Brain microvascular endothelial cell (primary cell): ENCODE measurements around the gene FGF22.

Source experiments
- DNase-seq: peaks from one replicate; pipeline ENCODE4 v3.0.0-alpha.2; 2020
- H3K27ac ChIP-seq: fragments of 250-450 bp; sonication (Bioruptor Pico); 2 replicates; pipeline ENCODE4 v1.5.1; 2020; ENCODE audit warnings: mild to moderate bottlenecking, moderate library complexity
- H3K27me3 ChIP-seq: fragments of 250-450 bp; sonication (Bioruptor Pico); replicated peaks from 2 replicates; pipeline ENCODE4 v1.5.1; 2020; ENCODE audit warnings: mild to moderate bottlenecking
- H3K36me3 ChIP-seq: fragments of 250-450 bp; sonication (Bioruptor Pico); replicated peaks from 2 replicates; pipeline ENCODE4 v1.5.1; 2020; ENCODE audit warnings: mild to moderate bottlenecking
- H3K4me3 ChIP-seq: 2 replicates; pipeline ENCODE4 v1.5.1; 2011; ENCODE audit warnings: low read depth, mild to moderate bottlenecking, control low read depth, low read length, moderate library complexity
- CTCF ChIP-seq: IDR thresholded peaks from 2 replicates; pipeline ENCODE4 v1.5.1; 2011; ENCODE audit warnings: low read depth, mild to moderate bottlenecking, moderate library complexity, low read length, control low read depth, inconsistent platforms; ENCODE audit errors: missing control alignments
- in situ Hi-C: cut with HindIII; loops from 2 replicates; pipeline ENCODE4 v1.10.0; 2017; ENCODE audit warnings: low sequenced_read_pairs, low pct_ligation_motif_present

Gene FGF22

GRCh38 chr19:677601-678436 lies 38.1 kb downstream of the FGF22 start:
- TF ChIP-seq CTCF, result no peak
- H3K27ac ChIP-seq, result peak overlapping the region; percentile 93
- peak; percentile 31 for DNase-seq
- in situ Hi-C loops, result no loop called here
- H3K4me3 ChIP-seq, result peak overlapping the region; percentile 81
- peaks cover 12% of the 10 kb centered on the region for H3K36me3 ChIP-seq
- no peaks in the 10 kb centered on the region for H3K27me3 ChIP-seq

- no peak for DNase-seq
- H3K27me3 ChIP-seq, result no peaks in the 10 kb centered on the region
- TF ChIP-seq CTCF, result no peak
- peak overlapping the region; percentile 57 for H3K4me3 ChIP-seq
- in situ Hi-C loops, result no loop called here
- H3K36me3 ChIP-seq, result peaks cover 12% of the 10 kb centered on the region
- peak overlapping the region; percentile 97 for H3K27ac ChIP-seq
Measured at GRCh38 chr19:678791-679388, 39.2 kb downstream of the FGF22 start.

GRCh38 chr19:679418-680286 lies 40.0 kb downstream of the FGF22 start:
- no peak for TF ChIP-seq CTCF
- in situ Hi-C loops, result no loop called here
- DNase-seq, result no peak

GRCh38 chr19:680287-681028 lies 40.8 kb downstream of the FGF22 start:
- peak; percentile 17 for TF ChIP-seq CTCF
- no peaks in the 10 kb centered on the region for H3K27me3 ChIP-seq
- peak overlapping the region; percentile 57 for H3K4me3 ChIP-seq
- in situ Hi-C loops, result no loop called here
- peak; percentile 99 for DNase-seq
- peaks cover 12% of the 10 kb centered on the region for H3K36me3 ChIP-seq
- H3K27ac ChIP-seq, result peak overlapping the region; percentile 97

More at GRCh38 chr19:679418-680286, 40.0 kb downstream of the FGF22 start:
- peak overlapping the region; percentile 97 for H3K27ac ChIP-seq
- peak overlapping the region; percentile 57 for H3K4me3 ChIP-seq
- no peaks in the 10 kb centered on the region for H3K27me3 ChIP-seq
- H3K36me3 ChIP-seq, result peaks cover 12% of the 10 kb centered on the region
